Smooth muscle cell (in vitro differentiated cells): ENCODE measurements around the gene ATF6. TPM values are rescaled to one million over a fixed set of nuclear protein-coding genes. Genes with fewer than 3 reads are reported as not detected.
A peak's percentile ranks its signal among the peaks of the same experiment; 100 is the strongest.

Experiments
- DNase-seq: peaks from one replicate; lab custom pipeline; 2025; ENCODE audit not compliant: unreplicated experiment; lab: John Stamatoyannopoulos, UW
- H2AFZ ChIP-seq: fragments of 200-600 bp; sonication (generic); 2 replicates; pipeline ENCODE4 v1.6.0; 2016; ENCODE audit warnings: antibody characterized with exemption, low read depth, mild to moderate bottlenecking
- H3F3A ChIP-seq: fragments of 200-600 bp; sonication (generic); 2 replicates; pipeline ENCODE4 v1.6.0; 2017; ENCODE audit warnings: antibody characterized with exemption, low read depth
- H3K27ac ChIP-seq: fragments of 200-600 bp; sonication (generic); 2 replicates; pipeline ENCODE4 v1.5.1; 2016; ENCODE audit warnings: low read depth, mild to moderate bottlenecking
- H3K27me3 ChIP-seq: fragments of 200-600 bp; sonication (generic); 2 replicates; pipeline ENCODE4 v1.6.1; 2016; ENCODE audit warnings: low read depth, mild to moderate bottlenecking
- H3K36me3 ChIP-seq: fragments of 200-600 bp; sonication (generic); 2 replicates; pipeline ENCODE4 v1.5.1; 2016; ENCODE audit warnings: low read depth
- H3K4me1 ChIP-seq: fragments of 200-600 bp; sonication (generic); 2 replicates; pipeline ENCODE4 v1.5.1; 2016; ENCODE audit warnings: low read depth
- H3K4me2 ChIP-seq: fragments of 200-600 bp; sonication (generic); 2 replicates; pipeline ENCODE4 v1.6.0; 2016; ENCODE audit warnings: mild to moderate bottlenecking
- H3K4me3 ChIP-seq: fragments of 200-600 bp; sonication (generic); 2 replicates; pipeline ENCODE4 v1.5.1; 2016; ENCODE audit warnings: mild to moderate bottlenecking
- H3K79me2 ChIP-seq: fragments of 200-600 bp; sonication (generic); 2 replicates; pipeline ENCODE4 v1.6.0; 2016; ENCODE audit warnings: low read depth, mild to moderate bottlenecking
- H3K9ac ChIP-seq: fragments of 200-600 bp; sonication (generic); 2 replicates; pipeline ENCODE4 v1.6.0; 2016; ENCODE audit warnings: low read depth
- H3K9me3 ChIP-seq: fragments of 200-600 bp; sonication (generic); replicated peaks from 2 replicates; pipeline ENCODE4 v1.5.1; 2016; ENCODE audit warnings: low read depth
- H4K20me1 ChIP-seq: fragments of 200-600 bp; sonication (generic); 2 replicates; pipeline ENCODE4 v1.6.0; 2016; ENCODE audit warnings: low read depth
- CTCF ChIP-seq: fragments of 200-600 bp; sonication (generic); IDR thresholded peaks from 2 replicates; pipeline ENCODE4 v1.5.1; 2017; ENCODE audit warnings: borderline replicate concordance, mild to moderate bottlenecking, antibody characterized with exemption; ENCODE audit not compliant: insufficient read depth, poor library complexity, severe bottlenecking
- WGBS: methylation state at CpG from one replicate; pipeline ENCODE4 v1.1.7; 2016; ENCODE audit warnings: low lambda C conversion rate; 5-methylcytosine and 5-hydroxymethylcytosine counted together
- polyA plus RNA-seq: library from polyadenylated mRNA; unstranded; fragments of >200 nt; fragmentation: Nextera tagmentation; extraction: Ambion mirVana; gene quantifications from 2 replicates; pipeline ENCODE4 v1.2.1, GENCODE V29; 2016
- total RNA-seq: library from RNA; depleted of rRNA; stranded (reverse); fragments of >200 nt; gene quantifications from 2 replicates; pipeline ENCODE4 v1.2.3, GENCODE V29; 2014

Gene ATF6
- total and polyA plus RNA-seq, 2 experiments from 2014 or later: 7.8 to 22.9 TPM

DNA sequence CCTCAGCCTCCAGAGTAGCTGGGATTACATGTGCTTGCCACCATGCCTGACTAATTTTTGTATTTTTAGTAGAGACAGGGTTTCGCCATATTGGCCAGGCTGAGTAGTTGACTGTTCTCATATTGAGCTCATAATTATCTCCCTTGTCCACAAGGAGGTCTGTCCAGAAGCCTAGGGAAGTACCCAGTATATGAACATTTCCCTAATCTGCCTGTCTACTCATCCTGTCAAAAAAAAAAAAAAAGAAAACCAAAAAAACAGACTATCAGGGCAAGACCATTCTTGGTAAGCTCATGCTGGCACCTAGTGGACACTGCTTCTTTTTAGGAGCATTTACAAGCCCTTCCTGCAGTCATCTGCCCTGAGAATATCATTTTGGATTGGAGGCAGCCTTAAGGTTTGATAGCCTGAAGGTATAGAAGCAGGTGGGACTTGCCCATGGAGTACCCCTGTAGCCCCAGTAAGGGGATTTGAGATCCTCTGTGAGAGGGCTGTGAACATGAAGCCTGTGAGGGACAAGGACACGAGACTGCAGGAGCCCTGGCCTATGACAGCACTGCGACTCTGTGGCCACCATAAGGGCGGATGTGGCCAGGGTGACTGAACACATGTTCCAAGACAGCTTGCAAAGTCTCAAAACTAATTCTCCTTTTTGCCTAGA lies 27.4 kb upstream of the ATF6 start:
- H4K20me1 ChIP-seq: no peaks in the 10 kb centered on the region
- H3K4me2 ChIP-seq: no peak overlapping the region
- H3K9me3 ChIP-seq: no peaks in the 10 kb centered on the region
- H3F3A ChIP-seq: no peaks in the 10 kb centered on the region
- H2AFZ ChIP-seq: no peak overlapping the region
- no peaks in the 10 kb centered on the region for H3K4me1 ChIP-seq
- no peaks in the 10 kb centered on the region for H3K27me3 ChIP-seq
- WGBS: 94% methylated on average over 4 of the region's 4 CpGs
- no peaks in the 10 kb centered on the region for H3K36me3 ChIP-seq
- H3K9ac ChIP-seq: no peak overlapping the region
- H3K27ac ChIP-seq: no peak overlapping the region
- peak; percentile 55 for TF ChIP-seq CTCF
- H3K79me2 ChIP-seq: no peaks in the 10 kb centered on the region
- DNase-seq: no peak
- no peak overlapping the region for H3K4me3 ChIP-seq

GRCh38 chr1:161739865-161740566 lies 26.1 kb upstream of the ATF6 start:
- no peak overlapping the region for H2AFZ ChIP-seq
- H3K27ac ChIP-seq: no peak overlapping the region
- 76% methylated on average over 8 of the region's 8 CpGs for WGBS
- H3K9me3 ChIP-seq: no peaks in the 10 kb centered on the region
- no peaks in the 10 kb centered on the region for H3F3A ChIP-seq
- no peaks in the 10 kb centered on the region for H3K36me3 ChIP-seq
- H3K4me2 ChIP-seq: no peak overlapping the region
- H3K4me3 ChIP-seq: no peak overlapping the region
- no peaks in the 10 kb centered on the region for H4K20me1 ChIP-seq
- H3K4me1 ChIP-seq: no peaks in the 10 kb centered on the region
- TF ChIP-seq CTCF: no peak
- H3K9ac ChIP-seq: no peak overlapping the region
- DNase-seq: no peak
- H3K79me2 ChIP-seq: no peaks in the 10 kb centered on the region
- H3K27me3 ChIP-seq: no peaks in the 10 kb centered on the region

DNA sequence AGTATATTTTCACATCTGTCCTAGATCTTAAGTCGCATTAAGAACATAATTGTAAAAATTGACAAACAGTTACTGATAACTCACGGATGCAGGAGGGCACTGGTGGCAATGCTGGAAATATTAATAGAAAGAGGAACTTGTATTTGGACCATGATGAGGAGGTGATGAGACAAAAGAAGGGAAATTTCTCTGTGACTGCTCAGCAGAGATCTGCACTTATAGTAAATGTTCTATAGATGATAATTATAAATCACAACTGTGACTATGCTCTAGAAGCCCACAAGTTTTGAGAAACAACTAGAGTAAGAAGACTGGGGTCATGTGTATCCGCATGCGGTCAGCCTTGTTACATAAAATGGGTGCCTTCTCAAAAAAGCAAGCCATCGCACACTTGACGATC lies 25.2 kb upstream of the ATF6 start:
- DNase-seq: no peak
- Histone ChIP-seq H3K36me3 (no peaks in the 10 kb centered on the region), H3K4me1 (no peaks in the 10 kb centered on the region), H3F3A (no peaks in the 10 kb centered on the region), H3K27me3 (no peaks in the 10 kb centered on the region), H3K79me2 (no peaks in the 10 kb centered on the region), H3K27ac (no peak overlapping the region), H3K9ac (no peak overlapping the region), H4K20me1 (no peaks in the 10 kb centered on the region), H3K4me3 (no peak overlapping the region), H2AFZ (no peak overlapping the region), H3K9me3 (no peaks in the 10 kb centered on the region), H3K4me2 (no peak overlapping the region)
- WGBS: 79% methylated on average over 6 of the region's 6 CpGs
- TF ChIP-seq CTCF: no peak

DNA sequence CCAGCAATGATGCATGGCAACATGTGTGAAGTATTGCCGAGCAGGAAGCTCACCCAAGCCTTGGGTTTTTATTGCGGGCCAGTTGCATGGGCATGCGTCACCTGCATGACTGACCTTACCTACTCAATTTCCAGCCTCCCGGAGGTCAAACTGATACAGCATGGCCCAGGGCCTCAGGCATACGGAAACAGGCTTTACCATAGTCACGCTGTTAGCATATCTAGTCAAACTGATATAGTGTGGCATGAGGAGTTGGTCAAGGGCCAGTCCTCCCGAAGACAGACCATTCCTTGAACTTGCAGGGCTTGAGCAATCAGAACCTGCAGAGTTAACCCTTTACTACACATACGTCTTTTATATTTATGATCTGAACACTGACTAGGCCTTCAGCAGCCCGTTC lies 22.9 kb upstream of the ATF6 start:
- H3K27ac ChIP-seq: peak overlapping the region; percentile 58
- no peaks in the 10 kb centered on the region for H3K4me1 ChIP-seq
- H3F3A ChIP-seq: no peaks in the 10 kb centered on the region
- no peak overlapping the region for H3K4me3 ChIP-seq
- H2AFZ ChIP-seq: no peak overlapping the region
- 67% methylated on average over 9 of the region's 9 CpGs for WGBS
- no peaks in the 10 kb centered on the region for H3K36me3 ChIP-seq
- H3K79me2 ChIP-seq: no peaks in the 10 kb centered on the region
- TF ChIP-seq CTCF: no peak
- no peaks in the 10 kb centered on the region for H3K27me3 ChIP-seq
- no peak for DNase-seq
- H3K9ac ChIP-seq: peak overlapping the region; percentile 17
- no peaks in the 10 kb centered on the region for H3K9me3 ChIP-seq
- H3K4me2 ChIP-seq: no peak overlapping the region
- no peaks in the 10 kb centered on the region for H4K20me1 ChIP-seq
